HG03108 (cell line): ENCODE measurements around the gene AKAP9.
"Not testable (repeated sequence)": the region's sequence is repeated elsewhere in the genome, so short reads cannot be mapped to it uniquely, and the experiment has no call there.

Source experiments
- ATAC-seq: cut with Tn5 transposase; IDR thresholded peaks from one replicate; pipeline ENCODE4 v1.9.1; 2021; ENCODE audit warnings: moderate library complexity; ENCODE audit not compliant: unreplicated experiment

AKAP9 gene

GRCh38 chr7:91944970-91945369, 4.3 kb downstream of the AKAP9 start:
- not testable (repeated sequence) for ATAC-seq

GRCh38 chr7:91945476-91945875, 4.8 kb downstream of the AKAP9 start:
- no peak for ATAC-seq

- no peak for ATAC-seq
These were observed 5.9 kb downstream of the AKAP9 start for GRCh38 chr7:91946549-91946948.

GRCh38 chr7:91947948-91948347, 7.3 kb downstream of the AKAP9 start:
- ATAC-seq: no peak

GRCh38 chr7:91949221-91950009, 8.8 kb downstream of the AKAP9 start:
- peak; percentile 45 for ATAC-seq

GRCh38 chr7:91953618-91954017, 13.0 kb downstream of the AKAP9 start:
- no peak for ATAC-seq

- not testable (repeated sequence) for ATAC-seq
These were observed 15.8 kb downstream of the AKAP9 start for GRCh38 chr7:91956464-91956863.

GRCh38 chr7:91957232-91957631, 16.6 kb downstream of the AKAP9 start:
- no peak for ATAC-seq

- ATAC-seq: no peak
These were observed 17.2 kb downstream of the AKAP9 start for GRCh38 chr7:91957823-91958222.

- no peak for ATAC-seq
These were observed 18.4 kb downstream of the AKAP9 start for GRCh38 chr7:91959023-91959422.

GRCh38 chr7:91961816-91962215, 21.2 kb downstream of the AKAP9 start:
- no peak for ATAC-seq

- ATAC-seq: no peak
These were observed 21.8 kb downstream of the AKAP9 start for GRCh38 chr7:91962419-91962818.

- not testable (repeated sequence) for ATAC-seq
These were observed 26.9 kb downstream of the AKAP9 start for GRCh38 chr7:91967513-91967912.

GRCh38 chr7:91973639-91974038, 33.0 kb downstream of the AKAP9 start:
- ATAC-seq: no peak

GRCh38 chr7:91974066-91974465, 33.4 kb downstream of the AKAP9 start:
- no peak for ATAC-seq

- ATAC-seq: no peak
These were observed 36.1 kb downstream of the AKAP9 start for GRCh38 chr7:91976743-91977142.

GRCh38 chr7:91979590-91979989, 38.9 kb downstream of the AKAP9 start:
- ATAC-seq: no peak

GRCh38 chr7:91982352-91982751, 41.7 kb downstream of the AKAP9 start:
- not testable (repeated sequence) for ATAC-seq

- ATAC-seq: no peak
These were observed 47.6 kb downstream of the AKAP9 start for GRCh38 chr7:91988213-91988612.

- no peak for ATAC-seq
These were observed 53.3 kb downstream of the AKAP9 start for GRCh38 chr7:91993976-91994375.

- peak; percentile 97 for ATAC-seq
These were observed 54.9 kb downstream of the AKAP9 start for GRCh38 chr7:91995391-91996105.
